Activated naive CD8-positive, alpha-beta T cell treated with anti-CD3 and anti-CD28 coated beads, Interleukin-2, amount 50 U/mL, for 24 hours (primary cell): Measurements from ENCODE around the gene RASGRP4.
A peak's percentile ranks its signal among the peaks of the same experiment; 100 is the strongest.

Source experiments
- ATAC-seq: fragments of 150-1000 bp; cut with Tn5 transposase; one replicate; pipeline ENCODE4 v1.10.0; 2021
- DNase-seq: peaks from one replicate; pipeline ENCODE4 v3.0.0; 2021
- H3K27ac Mint-ChIP-seq: one replicate; pipeline ENCODE4 v1.8.0; 2021; ENCODE audit warnings: mild to moderate bottlenecking, mixed read lengths
- H3K27me3 Mint-ChIP-seq: one replicate; pipeline ENCODE4 v1.8.0; 2021; ENCODE audit warnings: mixed read lengths
- H3K36me3 Mint-ChIP-seq: one replicate; pipeline ENCODE4 v1.8.0; 2021; ENCODE audit warnings: low read depth, mixed read lengths
- H3K4me1 Mint-ChIP-seq: one replicate; pipeline ENCODE4 v1.8.0; 2021; ENCODE audit warnings: mixed read lengths
- H3K4me3 Mint-ChIP-seq: one replicate; pipeline ENCODE4 v1.8.0; 2021; ENCODE audit warnings: mild to moderate bottlenecking, moderate library complexity, mixed read lengths
- H3K9me3 Mint-ChIP-seq: one replicate; pipeline ENCODE4 v1.8.0; 2021; ENCODE audit warnings: mixed read lengths

Gene RASGRP4

GRCh38 chr19:38453596-38453995 lies 27.6 kb upstream of the RASGRP4 start:
- DNase-seq (no peak), ATAC-seq (no peak)
- no peaks in the 10 kb centered on the region for H3K36me3 Mint-ChIP-seq
- no peaks in the 10 kb centered on the region for H3K9me3 Mint-ChIP-seq
- no peak overlapping the region for H3K27ac Mint-ChIP-seq
- peaks cover 14% of the 10 kb centered on the region for H3K27me3 Mint-ChIP-seq
- peaks cover 3% of the 10 kb centered on the region for H3K4me1 Mint-ChIP-seq
- H3K4me3 Mint-ChIP-seq: no peak overlapping the region

DNA sequence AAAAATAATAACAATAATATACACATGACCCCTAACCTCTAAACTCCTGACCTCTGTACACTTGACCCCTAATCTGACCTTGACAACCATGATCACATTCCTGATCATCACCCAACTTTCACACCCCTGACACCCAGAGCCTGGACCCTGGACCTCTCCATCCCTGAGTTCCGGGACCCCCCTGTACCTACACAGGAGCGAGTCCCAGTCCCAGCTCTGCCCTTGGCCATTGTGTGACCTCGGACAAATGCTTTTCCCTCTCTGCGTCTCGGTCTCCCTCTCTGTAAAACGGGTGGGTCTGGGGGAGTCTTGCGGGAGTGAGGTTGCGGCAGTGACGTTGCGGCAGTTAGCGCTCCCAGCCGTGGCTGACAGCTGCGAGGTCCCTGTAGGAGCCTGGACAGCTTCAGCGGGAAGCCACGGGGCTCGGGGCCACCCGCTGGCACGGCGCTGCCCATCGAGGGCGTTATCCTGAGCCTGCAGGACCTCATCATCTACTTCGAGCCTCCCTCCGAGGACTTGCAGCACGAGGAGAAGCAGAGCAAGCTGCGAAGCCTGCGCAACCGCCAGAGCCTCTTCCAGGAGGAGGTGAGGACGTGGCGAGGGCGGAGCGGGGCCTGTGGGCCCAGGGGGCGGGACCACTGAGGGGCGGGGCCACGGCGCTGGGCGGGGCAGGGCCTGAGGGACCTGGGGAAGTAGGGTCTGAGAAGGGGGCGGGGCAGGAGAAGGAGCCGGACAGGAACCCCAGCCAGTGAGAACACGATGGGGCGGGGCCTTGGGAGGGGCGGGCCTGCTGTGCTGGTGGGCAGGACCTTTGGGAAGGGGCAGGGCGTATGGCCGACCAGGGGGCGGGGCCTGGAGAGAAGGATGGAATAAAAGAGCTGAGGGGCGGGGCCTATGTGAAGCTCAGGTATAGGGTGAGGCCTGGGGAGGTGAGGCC lies 26.7 kb upstream of the RASGRP4 start:
- peaks cover 3% of the 10 kb centered on the region for H3K4me1 Mint-ChIP-seq
- H3K4me3 Mint-ChIP-seq: no peak overlapping the region

DNA sequence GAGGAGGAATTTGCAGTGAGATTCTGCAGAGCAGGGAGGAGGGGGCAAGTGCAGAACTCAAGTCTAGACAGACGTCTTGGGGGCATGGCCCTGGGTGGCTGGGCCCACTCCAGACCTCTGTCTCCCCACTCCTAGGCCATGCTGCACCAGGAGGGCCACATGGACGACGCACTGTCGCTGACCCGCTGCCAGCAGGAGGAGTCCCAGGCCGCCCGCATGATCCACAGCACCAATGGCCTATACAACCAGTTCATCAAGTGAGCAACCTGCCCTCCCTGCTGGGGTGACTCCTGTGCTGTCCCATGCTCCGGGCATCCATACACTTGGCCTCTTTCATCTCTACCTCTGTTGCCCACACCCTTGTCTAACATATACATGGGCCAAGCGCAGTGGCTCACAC lies 25.6 kb upstream of the RASGRP4 start:
- DNase-seq: no peak
- H3K27me3 Mint-ChIP-seq: peaks cover 13% of the 10 kb centered on the region
- peak; percentile 17 for ATAC-seq
- no peaks in the 10 kb centered on the region for H3K36me3 Mint-ChIP-seq
- peaks cover 3% of the 10 kb centered on the region for H3K4me1 Mint-ChIP-seq
- H3K4me3 Mint-ChIP-seq: no peak overlapping the region
- H3K27ac Mint-ChIP-seq: no peak overlapping the region
- no peaks in the 10 kb centered on the region for H3K9me3 Mint-ChIP-seq

More for the DNA sequence above, 26.7 kb upstream of the RASGRP4 start:
- ATAC-seq: no peak
- Mint-ChIP-seq H3K27ac (no peak overlapping the region), H3K36me3 (no peaks in the 10 kb centered on the region), H3K27me3 (peaks cover 16% of the 10 kb centered on the region), H3K9me3 (no peaks in the 10 kb centered on the region)
- peak; percentile 13 for DNase-seq

DNA sequence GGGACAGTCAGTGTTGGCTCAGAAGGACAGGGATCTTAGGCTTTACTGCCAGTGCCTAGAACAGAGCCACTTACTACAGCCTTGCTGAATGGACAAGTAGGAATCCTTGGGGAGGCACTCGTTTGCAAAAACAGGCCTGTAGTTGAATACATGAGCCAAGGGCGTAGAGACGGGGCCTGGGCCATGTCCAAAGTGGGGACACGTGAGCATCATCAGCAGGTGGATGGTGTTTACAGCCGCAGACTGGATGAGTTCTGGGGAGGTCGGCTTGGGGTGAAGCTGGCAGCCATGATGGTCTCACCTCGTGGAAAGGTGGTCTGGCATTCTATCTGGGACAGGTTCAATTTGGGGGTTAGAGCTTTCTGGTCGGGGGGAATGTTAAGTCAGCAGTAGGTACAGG lies 25.0 kb upstream of the RASGRP4 start:
- Mint-ChIP-seq H3K27ac (no peak overlapping the region), H3K9me3 (no peaks in the 10 kb centered on the region), H3K4me1 (peaks cover 3% of the 10 kb centered on the region), H3K36me3 (no peaks in the 10 kb centered on the region), H3K4me3 (no peak overlapping the region), H3K27me3 (peaks cover 13% of the 10 kb centered on the region)
- no peak for DNase-seq
- ATAC-seq: no peak

DNA sequence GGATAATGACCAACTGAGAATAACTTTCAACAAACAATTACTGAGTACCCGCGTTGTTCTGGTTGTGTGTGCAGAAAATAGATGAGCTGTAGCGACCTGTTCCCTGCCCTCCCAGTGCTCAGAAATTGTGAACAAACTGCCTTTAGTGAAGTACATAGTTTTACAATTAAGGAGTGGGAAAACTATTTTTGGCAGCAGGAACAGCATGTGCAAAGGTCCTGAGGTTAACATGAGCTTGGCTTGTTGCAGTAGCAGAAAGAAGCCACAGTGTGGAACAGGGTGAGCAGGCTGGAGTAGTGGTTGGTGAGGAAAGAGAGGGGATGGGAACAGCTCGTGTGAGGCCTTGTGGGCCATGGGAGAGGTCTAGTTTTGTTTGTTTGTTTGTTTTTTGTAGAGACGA lies 23.5 kb upstream of the RASGRP4 start:
- no peak overlapping the region for H3K27ac Mint-ChIP-seq
- H3K4me3 Mint-ChIP-seq: no peak overlapping the region
- H3K4me1 Mint-ChIP-seq: peaks cover 3% of the 10 kb centered on the region
- DNase-seq (no peak), ATAC-seq (no peak)
- H3K36me3 Mint-ChIP-seq: no peaks in the 10 kb centered on the region
- H3K9me3 Mint-ChIP-seq: no peaks in the 10 kb centered on the region
- H3K27me3 Mint-ChIP-seq: peaks cover 13% of the 10 kb centered on the region

GRCh38 chr19:38448225-38448624 lies 22.2 kb upstream of the RASGRP4 start:
- no peak for ATAC-seq
- Mint-ChIP-seq H3K4me3 (no peak overlapping the region), H3K9me3 (no peaks in the 10 kb centered on the region), H3K36me3 (no peaks in the 10 kb centered on the region), H3K27ac (no peak overlapping the region), H3K27me3 (peaks cover 13% of the 10 kb centered on the region), H3K4me1 (no peaks in the 10 kb centered on the region)
- DNase-seq: no peak

GRCh38 chr19:38445362-38445761 lies 19.3 kb upstream of the RASGRP4 start:
- Mint-ChIP-seq H3K27me3 (peaks cover 18% of the 10 kb centered on the region), H3K27ac (no peak overlapping the region), H3K9me3 (no peaks in the 10 kb centered on the region), H3K4me1 (no peaks in the 10 kb centered on the region), H3K4me3 (no peak overlapping the region), H3K36me3 (no peaks in the 10 kb centered on the region)
- ATAC-seq (no peak), DNase-seq (no peak)

GRCh38 chr19:38444026-38444425 lies 18.0 kb upstream of the RASGRP4 start:
- Mint-ChIP-seq H3K27me3 (peaks cover 11% of the 10 kb centered on the region), H3K27ac (no peak overlapping the region), H3K36me3 (no peaks in the 10 kb centered on the region), H3K4me1 (no peaks in the 10 kb centered on the region), H3K9me3 (no peaks in the 10 kb centered on the region), H3K4me3 (no peak overlapping the region)
- no peak for DNase-seq
- ATAC-seq: no peak

GRCh38 chr19:38443458-38443999 lies 17.5 kb upstream of the RASGRP4 start:
- ATAC-seq: no peak
- H3K9me3 Mint-ChIP-seq: no peaks in the 10 kb centered on the region
- no peak for DNase-seq
- no peaks in the 10 kb centered on the region for H3K36me3 Mint-ChIP-seq
- H3K4me1 Mint-ChIP-seq: no peaks in the 10 kb centered on the region
- peaks cover 8% of the 10 kb centered on the region for H3K27me3 Mint-ChIP-seq
- H3K27ac Mint-ChIP-seq: no peak overlapping the region
- no peak overlapping the region for H3K4me3 Mint-ChIP-seq

DNA sequence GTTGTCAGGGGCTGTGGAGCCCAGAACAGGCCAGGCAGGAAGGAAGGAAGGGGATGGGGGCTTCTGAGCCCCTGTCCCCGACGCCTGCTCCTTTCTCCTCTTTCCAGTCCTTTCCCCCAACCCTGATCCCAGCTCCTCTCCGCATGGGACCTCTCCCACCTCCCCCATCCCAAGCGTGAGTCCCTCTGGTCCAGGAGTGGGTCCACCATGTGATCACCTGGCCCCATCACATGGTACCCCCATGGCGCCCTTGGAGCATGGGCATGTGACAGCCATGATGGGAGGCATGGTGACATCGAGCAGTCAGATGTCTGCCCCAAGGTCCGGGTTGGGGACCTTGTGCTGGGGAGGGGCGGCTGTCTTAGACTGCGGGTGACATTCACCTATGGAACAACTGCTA lies 16.7 kb upstream of the RASGRP4 start:
- Mint-ChIP-seq H3K27me3 (peaks cover 10% of the 10 kb centered on the region), H3K4me3 (no peak overlapping the region), H3K9me3 (no peaks in the 10 kb centered on the region), H3K27ac (no peak overlapping the region), H3K4me1 (no peaks in the 10 kb centered on the region), H3K36me3 (no peaks in the 10 kb centered on the region)
- ATAC-seq (no peak), DNase-seq (no peak)

DNA sequence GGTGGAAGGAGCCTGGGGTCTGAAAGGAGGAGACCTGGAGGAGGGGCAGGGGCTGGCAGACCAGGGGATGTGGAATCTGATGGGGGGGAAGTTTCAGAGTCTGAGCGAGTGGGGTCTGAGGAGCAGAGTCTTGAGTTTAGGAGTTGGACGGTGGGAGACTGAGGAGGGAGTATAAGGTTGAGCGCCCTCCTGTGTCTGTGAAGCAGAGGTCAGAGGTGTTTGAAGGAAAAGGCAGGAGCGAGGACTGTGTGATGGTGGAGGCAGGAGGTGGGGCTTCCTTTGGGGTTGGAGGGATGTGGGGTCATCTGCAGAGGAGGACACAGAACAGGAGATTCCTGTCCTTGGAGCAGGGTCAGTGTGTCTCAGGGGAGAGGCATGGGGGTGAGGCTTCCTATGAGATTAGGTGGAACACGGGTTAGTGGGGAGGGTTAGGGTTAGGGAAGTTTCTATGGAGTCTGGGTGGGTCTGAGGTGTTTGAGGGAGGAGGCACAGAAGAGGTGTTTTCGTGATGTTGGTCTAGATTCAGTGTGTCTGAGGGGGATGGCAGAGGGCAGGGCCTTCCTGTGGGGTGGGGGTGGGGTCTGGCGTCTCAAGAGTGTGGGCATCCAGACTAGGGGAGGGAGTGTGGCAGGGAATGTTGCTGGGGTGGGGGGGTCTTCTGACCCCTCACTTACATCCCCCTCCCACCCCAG lies 15.8 kb upstream of the RASGRP4 start:
- Mint-ChIP-seq H3K4me1 (no peaks in the 10 kb centered on the region), H3K27ac (no peak overlapping the region), H3K27me3 (peaks cover 12% of the 10 kb centered on the region), H3K9me3 (no peaks in the 10 kb centered on the region), H3K36me3 (no peaks in the 10 kb centered on the region), H3K4me3 (no peak overlapping the region)
- peak; percentile 39 for ATAC-seq
- DNase-seq: no peak

DNA sequence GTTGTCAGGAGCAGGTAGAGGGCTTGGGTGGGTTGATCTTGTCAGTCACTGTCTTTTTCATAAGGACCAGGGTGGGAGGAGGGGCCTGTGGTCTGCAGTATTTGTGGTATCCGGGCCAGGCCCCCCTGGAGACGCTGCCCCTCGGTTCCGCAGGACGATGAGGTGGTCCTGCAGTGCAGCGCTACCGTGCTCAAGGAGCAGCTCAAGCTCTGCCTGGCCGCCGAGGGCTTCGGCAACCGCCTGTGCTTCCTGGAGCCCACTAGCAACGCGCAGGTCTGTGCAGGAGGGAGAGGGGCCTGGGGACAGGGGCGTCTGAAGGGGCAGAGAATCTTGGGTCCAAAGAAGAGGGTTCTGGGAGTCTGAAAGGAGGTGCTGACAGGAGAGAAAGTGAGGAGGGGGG lies 14.6 kb upstream of the RASGRP4 start:
- DNase-seq (no peak), ATAC-seq (no peak)
- no peaks in the 10 kb centered on the region for H3K9me3 Mint-ChIP-seq
- H3K27ac Mint-ChIP-seq: no peak overlapping the region
- H3K4me1 Mint-ChIP-seq: no peaks in the 10 kb centered on the region
- H3K4me3 Mint-ChIP-seq: no peak overlapping the region
- peaks cover 13% of the 10 kb centered on the region for H3K27me3 Mint-ChIP-seq
- no peaks in the 10 kb centered on the region for H3K36me3 Mint-ChIP-seq

- no peak overlapping the region for H3K4me3 Mint-ChIP-seq
- ATAC-seq: no peak
Measured at GRCh38 chr19:38437917-38438316, 11.9 kb upstream of the RASGRP4 start.

DNA sequence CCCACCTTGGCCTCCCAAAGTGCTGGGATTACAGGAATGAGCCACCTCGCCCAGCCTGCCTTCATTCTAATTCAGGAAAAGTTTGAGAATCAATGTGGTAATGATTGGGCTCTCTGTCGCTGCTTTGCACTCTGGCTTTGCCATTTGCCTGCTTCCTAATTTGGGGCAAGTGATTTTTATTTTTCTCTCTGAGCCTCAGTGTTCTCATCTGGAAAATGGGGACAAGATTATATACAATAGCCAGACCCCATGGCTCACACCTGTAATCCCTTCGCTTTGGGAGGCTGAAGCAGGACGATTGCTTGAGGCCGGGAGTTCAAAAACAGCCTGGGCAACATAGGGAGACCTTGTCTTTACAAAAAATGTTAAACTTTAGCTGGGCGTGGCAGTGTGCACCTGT lies 11.3 kb upstream of the RASGRP4 start:
- H3K4me3 Mint-ChIP-seq: no peak overlapping the region
- H3K27ac Mint-ChIP-seq: no peak overlapping the region
- H3K36me3 Mint-ChIP-seq: no peaks in the 10 kb centered on the region
- peaks cover 5% of the 10 kb centered on the region for H3K4me1 Mint-ChIP-seq
- ATAC-seq (no peak), DNase-seq (no peak)
- H3K27me3 Mint-ChIP-seq: peaks cover 27% of the 10 kb centered on the region
- H3K9me3 Mint-ChIP-seq: no peaks in the 10 kb centered on the region

More at GRCh38 chr19:38437917-38438316, 11.9 kb upstream of the RASGRP4 start:
- Mint-ChIP-seq H3K27me3 (peaks cover 27% of the 10 kb centered on the region), H3K9me3 (no peaks in the 10 kb centered on the region), H3K36me3 (no peaks in the 10 kb centered on the region), H3K27ac (no peak overlapping the region), H3K4me1 (peaks cover 5% of the 10 kb centered on the region)
- no peak for DNase-seq

- DNase-seq: no peak
- Mint-ChIP-seq H3K36me3 (no peaks in the 10 kb centered on the region), H3K27me3 (peaks cover 21% of the 10 kb centered on the region), H3K9me3 (no peaks in the 10 kb centered on the region), H3K4me3 (no peak overlapping the region), H3K4me1 (peaks cover 11% of the 10 kb centered on the region), H3K27ac (no peak overlapping the region)
- ATAC-seq: no peak
Measured at GRCh38 chr19:38434549-38435051, 8.6 kb upstream of the RASGRP4 start.
